Glomerular endothelial cell (primary cell): ENCODE results near the gene COL4A2. TPM values are rescaled to one million over a fixed set of nuclear protein-coding genes. Genes with fewer than 3 reads are reported as not detected.

Experiments used
- DNase-seq: peaks from one replicate; pipeline ENCODE4 v3.0.0-alpha.2; 2011; ENCODE audit warnings: low read depth, low spot score; ENCODE audit errors: extremely low read depth
- total RNA-seq: library from RNA; depleted of rRNA; stranded (reverse); fragments of >200 nt; gene quantifications from 2 replicates; pipeline ENCODE4 v1.2.3, GENCODE V29; 2015

The COL4A2 gene
- total RNA-seq, 1 donor from 2014 or later = 3,750 TPM

- DNase-seq = no peak
Measured at GRCh38 chr13:110289174-110289573, 17.9 kb upstream of the COL4A2 start.

- DNase-seq = no peak
Measured at GRCh38 chr13:110289661-110290060, 17.4 kb upstream of the COL4A2 start.

- DNase-seq = no peak
Measured at GRCh38 chr13:110290153-110290552, 16.9 kb upstream of the COL4A2 start.

GRCh38 chr13:110290826-110291225 is 16.3 kb upstream of the COL4A2 start:
- DNase-seq = no peak

GRCh38 chr13:110291286-110291685 is 15.8 kb upstream of the COL4A2 start:
- DNase-seq = no peak

GRCh38 chr13:110293037-110293436 is 14.0 kb upstream of the COL4A2 start:
- no peak for DNase-seq

- no peak for DNase-seq
Measured at GRCh38 chr13:110293649-110294048, 13.4 kb upstream of the COL4A2 start.

- no peak for DNase-seq
Measured at GRCh38 chr13:110294146-110294545, 12.9 kb upstream of the COL4A2 start.

GRCh38 chr13:110294622-110295021 is 12.5 kb upstream of the COL4A2 start:
- no peak for DNase-seq

- DNase-seq = no peak
Measured at GRCh38 chr13:110297011-110297410, 10.1 kb upstream of the COL4A2 start.

GRCh38 chr13:110297766-110298504 is 9.1 kb upstream of the COL4A2 start:
- DNase-seq = no peak

- no peak for DNase-seq
Measured at GRCh38 chr13:110298505-110299282, 8.4 kb upstream of the COL4A2 start.

GRCh38 chr13:110299283-110299840 is 7.7 kb upstream of the COL4A2 start:
- DNase-seq = no peak

GRCh38 chr13:110300090-110300815 is 6.8 kb upstream of the COL4A2 start:
- DNase-seq = no peak

- no peak for DNase-seq
Measured at GRCh38 chr13:110301083-110301482, 6.0 kb upstream of the COL4A2 start.

- no peak for DNase-seq
Measured at GRCh38 chr13:110301606-110302553, 5.2 kb upstream of the COL4A2 start.

GRCh38 chr13:110302997-110303396 is 4.1 kb upstream of the COL4A2 start:
- DNase-seq = no peak

GRCh38 chr13:110303644-110304043 is 3.4 kb upstream of the COL4A2 start:
- DNase-seq = no peak

- DNase-seq = no peak
Measured at GRCh38 chr13:110304256-110304655, 2.8 kb upstream of the COL4A2 start.

GRCh38 chr13:110305001-110305400 is 2.1 kb upstream of the COL4A2 start:
- no peak for DNase-seq
